ENCODE data around the gene DNAJB9.

GRCh38 chr7:108600399-108600798 lies 30.7 kb downstream of the DNAJB9 start:
- TF ChIP-seq CTCF (conservative IDR thresholded peaks at IDR 0.05 in 1 of 2, IDR thresholded peaks at IDR 0.05 in 1 of 2; ENCODE audit: low read depth in 1 of 2, low read length in 2 of 2) (no peak), EZH2 (IDR thresholded peaks at IDR 0.05; ENCODE audit: low read length, missing control alignments) (no peak)
